B cell (primary cell): Measurements from ENCODE around the gene FAM163A.

ENCODE experiments used
- EZH2 ChIP-seq: IDR thresholded peaks from 2 replicates; pipeline ENCODE4 v1.6.1; 2012; ENCODE audit warnings: borderline replicate concordance, low read depth, mild to moderate bottlenecking, moderate library complexity, low read length; ENCODE audit not compliant: insufficient read depth, poor library complexity, severe bottlenecking
- TF ChIP-seq, protein P1 (sequence below): fragments of 200-600 bp; IDR thresholded peaks from one replicate; pipeline ENCODE4 v1.8.0; 2022; ENCODE audit warnings: antibody characterized with exemption, mild to moderate bottlenecking

DNA sequence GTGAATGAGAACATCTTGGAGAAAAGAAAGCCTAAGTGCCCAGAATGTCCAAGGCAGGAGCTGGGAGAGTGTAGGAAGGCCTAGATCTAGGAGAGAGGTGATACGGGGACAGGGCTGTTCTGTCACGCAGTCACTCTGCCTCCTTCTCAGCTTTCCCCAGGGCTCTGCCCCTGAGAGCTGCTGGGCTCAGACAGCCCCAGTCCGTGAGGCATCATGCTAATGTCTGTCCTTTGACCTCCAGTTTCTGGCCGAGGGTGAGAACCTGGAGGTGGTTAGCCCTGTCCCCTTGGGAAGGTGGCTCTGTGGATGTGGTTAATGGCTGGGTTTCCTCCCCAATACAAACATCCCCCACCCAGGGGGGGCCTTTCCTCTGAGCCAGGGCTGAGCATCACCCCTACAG lies 63.2 kb downstream of the FAM163A start:
- TF ChIP-seq, protein P1, sequence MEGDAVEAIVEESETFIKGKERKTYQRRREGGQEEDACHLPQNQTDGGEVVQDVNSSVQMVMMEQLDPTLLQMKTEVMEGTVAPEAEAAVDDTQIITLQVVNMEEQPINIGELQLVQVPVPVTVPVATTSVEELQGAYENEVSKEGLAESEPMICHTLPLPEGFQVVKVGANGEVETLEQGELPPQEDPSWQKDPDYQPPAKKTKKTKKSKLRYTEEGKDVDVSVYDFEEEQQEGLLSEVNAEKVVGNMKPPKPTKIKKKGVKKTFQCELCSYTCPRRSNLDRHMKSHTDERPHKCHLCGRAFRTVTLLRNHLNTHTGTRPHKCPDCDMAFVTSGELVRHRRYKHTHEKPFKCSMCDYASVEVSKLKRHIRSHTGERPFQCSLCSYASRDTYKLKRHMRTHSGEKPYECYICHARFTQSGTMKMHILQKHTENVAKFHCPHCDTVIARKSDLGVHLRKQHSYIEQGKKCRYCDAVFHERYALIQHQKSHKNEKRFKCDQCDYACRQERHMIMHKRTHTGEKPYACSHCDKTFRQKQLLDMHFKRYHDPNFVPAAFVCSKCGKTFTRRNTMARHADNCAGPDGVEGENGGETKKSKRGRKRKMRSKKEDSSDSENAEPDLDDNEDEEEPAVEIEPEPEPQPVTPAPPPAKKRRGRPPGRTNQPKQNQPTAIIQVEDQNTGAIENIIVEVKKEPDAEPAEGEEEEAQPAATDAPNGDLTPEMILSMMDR = no peak
- TF ChIP-seq EZH2 = no peak
